Esophagus squamous epithelium (tissue), 4 donors: ENCODE results near the gene HES6.

ENCODE experiments used
- CTCF ChIP-seq, 6 experiments: fragments of 450-650 bp in 4 of 6; fragments of 200-600 bp in 2 of 6; sonication (generic) in 2 of 6; IDR thresholded peaks; one replicate each; pipeline ENCODE4 v1.5.1; 2016 to 2019; ENCODE audit warnings: antibody characterized with exemption in 6 of 6, mild to moderate bottlenecking in 4 of 6, moderate library complexity in 4 of 6
- POLR2A ChIP-seq, 4 donors: fragments of 450-650 bp; IDR thresholded peaks; one replicate each; pipeline ENCODE4 v1.6.1; 2017; ENCODE audit warnings: antibody characterized with exemption in 4 of 4, mild to moderate bottlenecking in 4 of 4, moderate library complexity in 3 of 4

- no peak for TF ChIP-seq POLR2A (IDR thresholded peaks at IDR 0.05)
- TF ChIP-seq CTCF (IDR thresholded peaks at IDR 0.05), result no peak
Observed at GRCh38 chr2:238251986-238252385, 12.1 kb upstream of the HES6 start.
